ENCODE results near the gene SDHC.
"Not testable (repeated sequence)": the region's sequence is repeated elsewhere in the genome, so short reads cannot be mapped to it uniquely, and the experiment has no call there.

DNA sequence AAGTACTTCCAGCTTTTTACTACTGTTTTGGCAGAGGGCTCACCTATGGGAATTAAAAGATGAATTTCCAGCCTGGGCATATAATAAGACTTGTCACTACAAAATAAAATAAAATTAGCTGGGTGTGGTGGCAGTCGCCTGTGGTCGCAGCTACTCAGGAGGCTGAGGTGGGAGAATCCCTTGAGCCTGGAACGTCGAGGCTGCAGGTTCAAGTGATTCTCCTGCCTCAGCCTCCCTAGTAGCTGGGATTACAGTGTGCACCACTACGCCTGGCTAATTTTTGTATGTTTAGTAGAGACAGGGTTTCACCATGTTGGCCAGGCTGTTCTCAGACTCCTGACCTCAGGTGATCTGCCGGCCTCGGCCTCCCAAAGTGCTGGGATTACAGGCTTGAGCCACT is 77.0 kb downstream of the SDHC start:
- not testable (repeated sequence) for TF ChIP-seq POLR2AphosphoS5 (IDR thresholded peaks at IDR 0.05; ENCODE audit: borderline replicate concordance, low read depth, low read length); EZH2 (IDR thresholded peaks at IDR 0.05); FOXP2 (optimal IDR thresholded peaks at IDR 0.05; ENCODE audit: control extremely low read depth, extremely low read length, insufficient read depth)
